H1 (cell line): ENCODE results near the gene DNAH10. TPM values are rescaled to one million over a fixed set of nuclear protein-coding genes. Genes with fewer than 3 reads are reported as not detected.

Experiments used
- CTCF ChIA-PET: fragments of 300-600 bp; sonication (Branson Sonifier 250); formaldehyde crosslinking; loops from one replicate; lab custom pipeline; 2021; ENCODE audit not compliant: partially characterized antibody; lab: Charles Lee
- POLR2A ChIA-PET: fragments of 300-600 bp; sonication (Branson Sonifier 250); formaldehyde crosslinking; loops from one replicate; lab custom pipeline; 2021; ENCODE audit warnings: inconsistent platforms; ENCODE audit not compliant: partially characterized antibody; lab: Charles Lee
- DNase-seq, 2 experiments: peaks; one replicate each; pipeline versions ENCODE4 v3.0.0 to v3.0.0-alpha.2; 2010 to 2022; ENCODE audit warnings: low spot score in 2 of 2, low read depth in 1 of 2, mixed read lengths in 1 of 2
- FAIRE-seq: peaks from 2 replicates; lab custom pipeline; 2011; peaks lifted over from hg19 to GRCh38; lab: Jason Lieb, UNC
- H2AFZ ChIP-seq: 2 replicates; pipeline ENCODE4 v1.8.1; 2012; ENCODE audit warnings: low read length, inconsistent platforms
- H2AK5ac ChIP-seq: 2 replicates; pipeline ENCODE4 v1.6.1; 2013; ENCODE audit warnings: low read depth, low read length
- H2BK120ac ChIP-seq: replicated peaks from 2 replicates; pipeline ENCODE3; 2013; ENCODE audit warnings: low read depth, low read length, inconsistent platforms
- H2BK12ac ChIP-seq: 2 replicates; pipeline ENCODE4 v1.6.1; 2013; ENCODE audit warnings: low read depth, low read length
- H2BK15ac ChIP-seq: 2 replicates; pipeline ENCODE4 v1.6.1; 2013; ENCODE audit warnings: low read length
- H2BK20ac ChIP-seq: 2 replicates; pipeline ENCODE4 v1.6.1; 2013; ENCODE audit warnings: low read length
- H2BK5ac ChIP-seq: 2 replicates; pipeline ENCODE4 v1.6.1; 2013; ENCODE audit warnings: low read depth, low read length
- H3K14ac ChIP-seq: 2 replicates; pipeline ENCODE4 v1.6.1; 2013; ENCODE audit warnings: inconsistent platforms; ENCODE audit not compliant: insufficient read length
- H3K18ac ChIP-seq: 2 replicates; pipeline ENCODE4 v1.6.1; 2013; ENCODE audit warnings: low read length; ENCODE audit errors: extremely low read depth
- H3K23ac ChIP-seq: 2 replicates; pipeline ENCODE4 v1.6.1; 2013; ENCODE audit warnings: inconsistent platforms; ENCODE audit not compliant: insufficient read length
- H3K23me2 ChIP-seq: 2 replicates; pipeline ENCODE4 v1.6.1; 2013; ENCODE audit warnings: low read depth, low read length
- H3K27ac ChIP-seq: 2 replicates; pipeline ENCODE4 v1.6.1; 2011; ENCODE audit warnings: low read depth, low read length, inconsistent platforms
- H3K27me3 ChIP-seq, 4 experiments: replicated peaks in 1 of 4; 1 replicate in 1 of 4; 2 replicates in 3 of 4; pipeline versions ENCODE4 v1.6.1 to v1.8.1; 2011 to 2013; ENCODE audit warnings: low read length in 3 of 4, mild to moderate bottlenecking in 3 of 4, inconsistent platforms in 2 of 4, mixed read lengths in 2 of 4, moderate library complexity in 1 of 4; ENCODE audit not compliant: control insufficient read depth in 3 of 4, insufficient read depth in 3 of 4; ENCODE audit errors: extremely low read depth in 1 of 4
- H3K36me3 ChIP-seq, 4 experiments: 2 replicates each; pipeline versions ENCODE4 v1.6.1 to v1.8.1; 2011 to 2013; ENCODE audit warnings: mild to moderate bottlenecking in 4 of 4, low read length in 3 of 4, moderate library complexity in 2 of 4, control low read depth in 1 of 4, inconsistent platforms in 1 of 4; ENCODE audit not compliant: insufficient read depth in 4 of 4, control insufficient read depth in 2 of 4
- H3K4ac ChIP-seq: replicated peaks from 2 replicates; pipeline ENCODE3; 2013; ENCODE audit warnings: low read length, low read depth, mixed read lengths, inconsistent platforms; ENCODE audit not compliant: insufficient read length
- H3K4me1 ChIP-seq, 4 experiments: replicated peaks in 1 of 4; 1 replicate in 1 of 4; 2 replicates in 3 of 4; pipeline versions ENCODE4 v1.6.1 to v1.8.1; 2011 to 2013; ENCODE audit warnings: low read length in 3 of 4, inconsistent platforms in 2 of 4, mixed read lengths in 1 of 4; ENCODE audit not compliant: insufficient read depth in 4 of 4, control insufficient read depth in 3 of 4
- H3K4me2 ChIP-seq, 2 experiments: 2 replicates each; pipeline versions ENCODE4 v1.6.1 to v1.8.1; 2011 to 2013; ENCODE audit warnings: low read depth in 2 of 2, low read length in 2 of 2, control low read depth in 1 of 2, inconsistent platforms in 1 of 2, mild to moderate bottlenecking in 1 of 2; ENCODE audit not compliant: insufficient read depth in 1 of 2
- H3K4me3 ChIP-seq, 4 experiments: fragments of 200-600, 300-600 bp in 1 of 4; sonication (generic), shearing (Covaris generic), sonication (Bioruptor Twin) in 1 of 4; 2 replicates each; pipeline versions ENCODE4 v1.5.1 to v1.8.1; 2011 to 2016; ENCODE audit warnings: low read length in 4 of 4, low read depth in 3 of 4, control low read depth in 2 of 4, inconsistent platforms in 2 of 4, mild to moderate bottlenecking in 2 of 4, mixed read lengths in 1 of 4, moderate library complexity in 1 of 4; ENCODE audit not compliant: insufficient read depth in 2 of 4; ENCODE audit errors: extremely low read depth in 1 of 4
- H3K56ac ChIP-seq: replicated peaks from 2 replicates; pipeline ENCODE3; 2013; ENCODE audit warnings: low read depth, mild to moderate bottlenecking, mixed read lengths, low read length, inconsistent platforms; ENCODE audit not compliant: insufficient read length
- H3K79me1 ChIP-seq: 2 replicates; pipeline ENCODE4 v1.6.1; 2013; ENCODE audit warnings: low read depth, low read length, control low read depth
- H3K79me2 ChIP-seq, 2 experiments: 2 replicates each; pipeline versions ENCODE4 v1.6.1 to v1.8.1; 2012 to 2013; ENCODE audit warnings: low read length in 2 of 2, mild to moderate bottlenecking in 2 of 2, inconsistent platforms in 1 of 2; ENCODE audit not compliant: insufficient read depth in 2 of 2, control insufficient read depth in 1 of 2
- H3K9ac ChIP-seq, 4 experiments: replicated peaks in 1 of 4; 1 replicate in 1 of 4; 2 replicates in 3 of 4; pipeline versions ENCODE4 v1.6.1 to v1.8.1; 2011 to 2013; ENCODE audit warnings: low read depth in 3 of 4, low read length in 3 of 4, control low read depth in 2 of 4, mild to moderate bottlenecking in 2 of 4, moderate library complexity in 2 of 4, inconsistent platforms in 1 of 4; ENCODE audit errors: extremely low read depth in 1 of 4
- H3K9me3 ChIP-seq, 2 experiments: 2 replicates each; pipeline versions ENCODE4 v1.6.1 to v1.8.1; 2012 to 2013; ENCODE audit warnings: mild to moderate bottlenecking in 2 of 2, moderate library complexity in 2 of 2, control low read depth in 1 of 2, inconsistent platforms in 1 of 2, low read depth in 1 of 2, low read length in 1 of 2, mixed read lengths in 1 of 2; ENCODE audit not compliant: insufficient read depth in 2 of 2
- H4K20me1 ChIP-seq, 2 experiments: replicated peaks in 1 of 2; 2 replicates each; pipeline versions ENCODE3 to v1.8.1; 2011 to 2013; ENCODE audit warnings: inconsistent platforms in 2 of 2, low read length in 2 of 2, mild to moderate bottlenecking in 1 of 2; ENCODE audit not compliant: insufficient read depth in 2 of 2, control insufficient read depth in 1 of 2
- H4K5ac ChIP-seq: 2 replicates; pipeline ENCODE4 v1.6.1; 2013; ENCODE audit warnings: low read length, low read depth, mixed read lengths, inconsistent platforms; ENCODE audit not compliant: insufficient read length
- H4K8ac ChIP-seq: 2 replicates; pipeline ENCODE4 v1.8.0; 2013; ENCODE audit warnings: mild to moderate bottlenecking, moderate library complexity, low read length, inconsistent platforms; ENCODE audit not compliant: insufficient read depth; ENCODE audit errors: extremely low read depth
- H4K91ac ChIP-seq: replicated peaks from 2 replicates; pipeline ENCODE3; 2013; ENCODE audit warnings: low read length, mixed read lengths, inconsistent platforms; ENCODE audit not compliant: insufficient read length
- CTCF ChIP-seq, 3 experiments: IDR thresholded peaks; 1 replicate in 2 of 3; 2 replicates in 1 of 3; pipeline versions ENCODE4 v1.5.1 to v1.6.1; 2011; ENCODE audit warnings: low read length in 3 of 3, mild to moderate bottlenecking in 3 of 3, inconsistent platforms in 2 of 3, low read depth in 1 of 3, moderate library complexity in 1 of 3; ENCODE audit not compliant: insufficient read depth in 1 of 3; ENCODE audit errors: control extremely low read depth in 1 of 3
- MAX ChIP-seq: IDR thresholded peaks from 2 replicates; pipeline ENCODE4 v1.6.1; 2012; ENCODE audit warnings: inconsistent platforms
- RAD21 ChIP-seq, 2 experiments: IDR thresholded peaks in 1 of 2; conservative IDR thresholded peaks in 1 of 2; 2 replicates each; pipeline ENCODE4 v1.6.1; 2011; ENCODE audit warnings: low read depth in 2 of 2, low read length in 2 of 2, improper control_type of control experiment in 1 of 2, inconsistent platforms in 1 of 2, mild to moderate bottlenecking in 1 of 2, moderate library complexity in 1 of 2
- WGBS, 2 experiments: shearing (Covaris generic) in 1 of 2; methylation state at CpG; one replicate each; pipeline versions ENCODE4 v1.1.6 to v1.1.7; 2013 to 2015; ENCODE audit warnings: low lambda C conversion rate in 2 of 2, mixed read lengths in 2 of 2, inconsistent platforms in 1 of 2, low coverage in 1 of 2, missing lambda C conversion rate in 1 of 2; ENCODE audit not compliant: insufficient replicate concordance in 2 of 2, insufficient coverage in 1 of 2, insufficient read length in 1 of 2; ENCODE audit errors: extremely low coverage in 1 of 2, missing lambda C conversion rate in 1 of 2; 5-methylcytosine and 5-hydroxymethylcytosine counted together
- polyA plus RNA-seq, 7 experiments: library from polyadenylated mRNA; depleted of rRNA in 3 of 7; stranded (reverse) in 5 of 7; unstranded in 2 of 7; fragments of >200 nt in 5 of 7; fragments of 200-250 nt in 2 of 7; gene quantifications; 1 replicate in 5 of 7; 2 replicates in 1 of 7; 4 replicates in 1 of 7; pipeline versions ENCODE4 v1.2.1 to v1.2.3, GENCODE V29; 2011 to 2013; ENCODE audit warnings: missing spikeins in 2 of 7, mixed read lengths in 2 of 7
- total RNA-seq: library from RNA; stranded (reverse); fragmentation: NEBNext Ultra II Directional; extraction: Animal tissue kit (Norgen Biotek cat#: 25700); gene quantifications from 2 replicates; pipeline ENCODE4 v1.2.1, GENCODE V29; 2021

DNAH10 gene
- total and polyA plus RNA-seq, 2 of the 8 experiments (the other 6 are each of a cell fraction or from before 2014, with no cell fraction given): 0.02 to 0.24 TPM

GRCh38 chr12:123808167-123808566, 46.1 kb downstream of the DNAH10 start:
- no peak for FAIRE-seq
- H3K4me2 ChIP-seq: no peak overlapping the region

More at GRCh38 chr12:123808167-123808566, 46.1 kb downstream of the DNAH10 start:
- Histone ChIP-seq H3K27ac (no peak overlapping the region), H4K91ac (no peak overlapping the region), H3K79me1 (no peaks in the 10 kb centered on the region), H2AK5ac (no peak overlapping the region), H3K56ac (no peak overlapping the region), H3K36me3 (no peaks in the 10 kb centered on the region), H3K4me1 (no peaks in the 10 kb centered on the region), H3K23ac (no peak overlapping the region), H2BK15ac (no peak overlapping the region), H2AFZ (no peak overlapping the region), H2BK5ac (no peak overlapping the region), H2BK12ac (no peak overlapping the region), H2BK20ac (no peak overlapping the region), H3K4me3 (no peak overlapping the region), H2BK120ac (no peak overlapping the region), H3K14ac (no peak overlapping the region), H3K79me2 (no peaks in the 10 kb centered on the region), H4K20me1 (no peaks in the 10 kb centered on the region), H4K5ac (no peak overlapping the region), H3K9ac (no peak overlapping the region), H4K8ac (0 out of 2 replicates have a peak overlapping the region, but pooled peaks have one; percentile 18), H3K18ac (no peak overlapping the region), H3K23me2 (peaks cover 4% of the 10 kb centered on the region; the same call in 1 of the 2 replicates), H3K27me3 (no peaks in the 10 kb centered on the region), H3K4ac (no peak overlapping the region), H3K9me3 (no peaks in the 10 kb centered on the region; a peak in 1 of 4 replicates)
- DNase-seq: no peak
- ChIA-PET CTCF (interaction anchor here (1.5 kb wide), 1 partner anchor 35 kb away, joined by 3 read pairs; no protein-coding TSS in a partner anchor), POLR2A (no interaction called here)
- TF ChIP-seq MAX (no peak), CTCF (IDR thresholded peaks at IDR 0.05; ENCODE audit: control extremely low read depth in 1 of 3, insufficient read depth in 1 of 3, low read depth in 1 of 3, low read length in 3 of 3) (peak; percentile 29 to 33 (median 33); a peak in 2 of 4 replicates), RAD21 (IDR thresholded peaks at IDR 0.05 in 1 of 2, conservative IDR thresholded peaks at IDR 0.05 in 1 of 2; ENCODE audit: low read depth in 2 of 2, low read length in 2 of 2) (peak; percentile 18 to 29; a peak in 2 of 4 replicates)
- WGBS, 2 experiments: 61% methylated on average over 3 of the region's 4 CpGs; no CpG with 5 or more reads in 1 of the 2 experiments
